ENCODE data around the gene SNX21. TPM values are rescaled to one million over a fixed set of nuclear protein-coding genes. Genes with fewer than 3 reads are reported as not detected.
A peak's percentile ranks its signal among the peaks of the same experiment; 100 is the strongest.

Gene SNX21
- total and polyA plus RNA-seq, 9 of the 15 experiments (the other 6 are each of a cell fraction or from before 2014, with no cell fraction given), result 0.10 to 1.2 (median 0.42) TPM

DNA sequence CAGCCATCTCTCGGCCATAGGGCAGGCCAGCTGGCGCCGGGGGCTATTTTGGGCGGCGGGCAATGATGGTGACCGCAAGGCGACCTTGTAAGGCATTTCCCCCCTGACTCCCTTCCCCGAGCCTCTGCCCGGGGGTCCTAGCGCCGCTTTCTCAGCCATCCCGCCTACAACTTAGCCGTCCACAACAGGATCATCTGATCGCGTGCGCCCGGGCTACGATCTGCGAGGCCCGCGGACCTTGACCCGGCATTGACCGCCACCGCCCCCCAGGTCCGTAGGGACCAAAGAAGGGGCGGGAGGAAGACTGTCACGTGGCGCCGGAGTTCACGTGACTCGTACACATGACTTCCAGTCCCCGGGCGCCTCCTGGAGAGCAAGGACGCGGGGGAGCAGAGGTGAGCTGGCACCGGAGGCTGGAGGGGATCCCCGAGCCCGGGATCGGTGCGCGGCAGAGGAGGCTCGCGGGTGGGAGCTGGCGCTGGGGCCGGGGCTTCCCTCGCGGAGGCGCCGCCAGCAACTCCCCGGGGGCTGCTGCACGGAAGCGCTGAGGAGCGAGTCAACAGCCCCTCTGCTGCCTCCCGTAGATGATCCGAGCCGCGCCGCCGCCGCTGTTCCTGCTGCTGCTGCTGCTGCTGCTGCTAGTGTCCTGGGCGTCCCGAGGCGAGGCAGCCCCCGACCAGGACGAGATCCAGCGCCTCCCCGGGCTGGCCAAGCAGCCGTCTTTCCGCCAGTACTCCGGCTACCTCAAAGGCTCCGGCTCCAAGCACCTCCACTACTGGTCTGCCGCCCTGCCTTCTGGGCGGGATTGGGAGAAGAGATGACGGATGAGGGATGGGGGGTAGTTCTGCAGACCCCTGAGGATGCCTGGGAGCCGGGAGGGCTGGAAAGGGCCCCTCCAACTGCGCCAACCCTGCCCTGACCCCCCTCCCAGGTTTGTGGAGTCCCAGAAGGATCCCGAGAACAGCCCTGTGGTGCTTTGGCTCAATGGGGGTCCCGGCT, 57.7 kb downstream of the SNX21 start, which contains the start of the genes CTSA and NEURL2 (continued):
- TF ChIP-seq HEY1 (CRISPR knock-in tag; IDR thresholded peaks at IDR 0.05; ENCODE audit: borderline replicate concordance) (no peak), MAFG (tag; conservative IDR thresholded peaks at IDR 0.05) (no peak), ZNF780A (CRISPR knock-in tag; IDR thresholded peaks at IDR 0.05) (no peak), LEF1 (IDR thresholded peaks at IDR 0.05) (peak; percentile 67; the same call in 1 of the 2 replicates), MECOM (CRISPR knock-in tag; IDR thresholded peaks at IDR 0.05) (no peak), ZNF561 (CRISPR knock-in tag; conservative IDR thresholded peaks at IDR 0.05) (no peak), ZNF224 (CRISPR knock-in tag; IDR thresholded peaks at IDR 0.05) (no peak), NFRKB (IDR thresholded peaks at IDR 0.05; ENCODE audit: low read depth) (peak; percentile 74; the same call in 1 of the 2 replicates), ZNF316 (IDR thresholded peaks at IDR 0.05) (no peak), ZC3H4 (CRISPR knock-in tag; IDR thresholded peaks at IDR 0.05; ENCODE audit: borderline replicate concordance) (no peak), ZNF408 (CRISPR knock-in tag; IDR thresholded peaks at IDR 0.05; ENCODE audit: low read depth) (no peak), HDAC2 (IDR thresholded peaks at IDR 0.05) (peak; percentile 92), ZNF431 (CRISPR knock-in tag; IDR thresholded peaks at IDR 0.05) (peak; percentile 44), BACH1 (tag; IDR thresholded peaks at IDR 0.05) (no peak), ZC3H8 (IDR thresholded peaks at IDR 0.05) (no peak), STAT5B (CRISPR knock-in tag; IDR thresholded peaks at IDR 0.05) (no peak), PPARD (CRISPR knock-in tag; IDR thresholded peaks at IDR 0.05) (no peak), CBX5 (IDR thresholded peaks at IDR 0.05; ENCODE audit: borderline replicate concordance, low read depth) (no peak)
- TF ChIP-seq, protein P1, sequence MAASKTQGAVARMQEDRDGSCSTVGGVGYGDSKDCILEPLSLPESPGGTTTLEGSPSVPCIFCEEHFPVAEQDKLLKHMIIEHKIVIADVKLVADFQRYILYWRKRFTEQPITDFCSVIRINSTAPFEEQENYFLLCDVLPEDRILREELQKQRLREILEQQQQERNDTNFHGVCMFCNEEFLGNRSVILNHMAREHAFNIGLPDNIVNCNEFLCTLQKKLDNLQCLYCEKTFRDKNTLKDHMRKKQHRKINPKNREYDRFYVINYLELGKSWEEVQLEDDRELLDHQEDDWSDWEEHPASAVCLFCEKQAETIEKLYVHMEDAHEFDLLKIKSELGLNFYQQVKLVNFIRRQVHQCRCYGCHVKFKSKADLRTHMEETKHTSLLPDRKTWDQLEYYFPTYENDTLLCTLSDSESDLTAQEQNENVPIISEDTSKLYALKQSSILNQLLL (CRISPR knock-in tag; IDR thresholded peaks at IDR 0.05; ENCODE audit: borderline replicate concordance), result no peak
- TF ChIP-seq, protein P2, sequence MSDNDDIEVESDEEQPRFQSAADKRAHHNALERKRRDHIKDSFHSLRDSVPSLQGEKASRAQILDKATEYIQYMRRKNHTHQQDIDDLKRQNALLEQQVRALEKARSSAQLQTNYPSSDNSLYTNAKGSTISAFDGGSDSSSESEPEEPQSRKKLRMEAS (CRISPR knock-in tag; IDR thresholded peaks at IDR 0.05), result peak; percentile 91
- TF ChIP-seq, protein P3, sequence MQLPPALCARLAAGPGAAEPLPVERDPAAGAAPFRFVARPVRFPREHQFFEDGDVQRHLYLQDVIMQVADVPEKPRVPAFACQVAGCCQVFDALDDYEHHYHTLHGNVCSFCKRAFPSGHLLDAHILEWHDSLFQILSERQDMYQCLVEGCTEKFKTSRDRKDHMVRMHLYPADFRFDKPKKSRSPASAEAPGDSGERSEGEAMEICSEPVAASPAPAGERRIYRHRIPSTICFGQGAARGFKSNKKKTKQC (CRISPR knock-in tag; IDR thresholded peaks at IDR 0.05), result no peak
- TF ChIP-seq, protein P4, sequence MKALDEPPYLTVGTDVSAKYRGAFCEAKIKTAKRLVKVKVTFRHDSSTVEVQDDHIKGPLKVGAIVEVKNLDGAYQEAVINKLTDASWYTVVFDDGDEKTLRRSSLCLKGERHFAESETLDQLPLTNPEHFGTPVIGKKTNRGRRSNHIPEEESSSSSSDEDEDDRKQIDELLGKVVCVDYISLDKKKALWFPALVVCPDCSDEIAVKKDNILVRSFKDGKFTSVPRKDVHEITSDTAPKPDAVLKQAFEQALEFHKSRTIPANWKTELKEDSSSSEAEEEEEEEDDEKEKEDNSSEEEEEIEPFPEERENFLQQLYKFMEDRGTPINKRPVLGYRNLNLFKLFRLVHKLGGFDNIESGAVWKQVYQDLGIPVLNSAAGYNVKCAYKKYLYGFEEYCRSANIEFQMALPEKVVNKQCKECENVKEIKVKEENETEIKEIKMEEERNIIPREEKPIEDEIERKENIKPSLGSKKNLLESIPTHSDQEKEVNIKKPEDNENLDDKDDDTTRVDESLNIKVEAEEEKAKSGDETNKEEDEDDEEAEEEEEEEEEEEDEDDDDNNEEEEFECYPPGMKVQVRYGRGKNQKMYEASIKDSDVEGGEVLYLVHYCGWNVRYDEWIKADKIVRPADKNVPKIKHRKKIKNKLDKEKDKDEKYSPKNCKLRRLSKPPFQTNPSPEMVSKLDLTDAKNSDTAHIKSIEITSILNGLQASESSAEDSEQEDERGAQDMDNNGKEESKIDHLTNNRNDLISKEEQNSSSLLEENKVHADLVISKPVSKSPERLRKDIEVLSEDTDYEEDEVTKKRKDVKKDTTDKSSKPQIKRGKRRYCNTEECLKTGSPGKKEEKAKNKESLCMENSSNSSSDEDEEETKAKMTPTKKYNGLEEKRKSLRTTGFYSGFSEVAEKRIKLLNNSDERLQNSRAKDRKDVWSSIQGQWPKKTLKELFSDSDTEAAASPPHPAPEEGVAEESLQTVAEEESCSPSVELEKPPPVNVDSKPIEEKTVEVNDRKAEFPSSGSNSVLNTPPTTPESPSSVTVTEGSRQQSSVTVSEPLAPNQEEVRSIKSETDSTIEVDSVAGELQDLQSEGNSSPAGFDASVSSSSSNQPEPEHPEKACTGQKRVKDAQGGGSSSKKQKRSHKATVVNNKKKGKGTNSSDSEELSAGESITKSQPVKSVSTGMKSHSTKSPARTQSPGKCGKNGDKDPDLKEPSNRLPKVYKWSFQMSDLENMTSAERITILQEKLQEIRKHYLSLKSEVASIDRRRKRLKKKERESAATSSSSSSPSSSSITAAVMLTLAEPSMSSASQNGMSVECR (CRISPR knock-in tag; IDR thresholded peaks at IDR 0.05), result peak; percentile 99
